Measurements from ENCODE around the gene CR1.
"Not testable (repeated sequence)": the region's sequence is repeated elsewhere in the genome, so short reads cannot be mapped to it uniquely, and the experiment has no call there.

The CR1 gene

DNA sequence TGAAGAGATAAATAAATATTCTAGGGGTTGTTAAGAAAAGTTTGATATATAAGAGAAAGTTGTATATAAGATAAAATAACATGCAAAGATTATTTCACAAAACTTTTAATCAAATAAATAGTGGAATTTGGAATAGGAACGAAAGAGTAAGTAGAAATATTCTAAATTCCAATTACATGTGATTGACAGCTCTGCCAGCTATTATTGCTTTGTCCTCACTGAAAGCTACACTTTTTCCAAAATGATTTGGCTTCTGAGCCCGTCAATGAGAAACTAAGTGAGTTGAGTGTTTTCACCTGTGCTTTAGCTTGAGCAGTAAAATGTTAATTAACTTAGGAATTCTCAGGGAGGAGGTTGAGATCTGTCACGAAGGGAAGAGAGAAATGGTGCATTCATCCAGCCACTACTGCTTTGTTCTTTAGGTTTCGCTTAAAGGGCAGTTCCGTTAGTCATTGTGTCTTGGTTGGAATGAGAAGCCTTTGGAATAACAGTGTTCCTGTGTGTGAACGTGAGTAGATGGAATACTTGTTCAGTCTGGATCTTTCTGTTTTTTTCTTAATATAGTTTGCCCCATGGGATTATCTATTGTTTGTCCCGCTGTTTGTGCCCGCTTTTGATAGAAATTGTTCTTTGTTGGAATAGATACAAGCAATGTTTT is 85.7 kb downstream of the CR1 start:
- no peak for DNase-seq (ENCODE audit: low read depth)
- TF ChIP-seq, protein P1, sequence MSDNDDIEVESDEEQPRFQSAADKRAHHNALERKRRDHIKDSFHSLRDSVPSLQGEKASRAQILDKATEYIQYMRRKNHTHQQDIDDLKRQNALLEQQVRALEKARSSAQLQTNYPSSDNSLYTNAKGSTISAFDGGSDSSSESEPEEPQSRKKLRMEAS (IDR thresholded peaks at IDR 0.05; ENCODE audit: low read depth, low read length): no peak
- TF ChIP-seq, protein P2, sequence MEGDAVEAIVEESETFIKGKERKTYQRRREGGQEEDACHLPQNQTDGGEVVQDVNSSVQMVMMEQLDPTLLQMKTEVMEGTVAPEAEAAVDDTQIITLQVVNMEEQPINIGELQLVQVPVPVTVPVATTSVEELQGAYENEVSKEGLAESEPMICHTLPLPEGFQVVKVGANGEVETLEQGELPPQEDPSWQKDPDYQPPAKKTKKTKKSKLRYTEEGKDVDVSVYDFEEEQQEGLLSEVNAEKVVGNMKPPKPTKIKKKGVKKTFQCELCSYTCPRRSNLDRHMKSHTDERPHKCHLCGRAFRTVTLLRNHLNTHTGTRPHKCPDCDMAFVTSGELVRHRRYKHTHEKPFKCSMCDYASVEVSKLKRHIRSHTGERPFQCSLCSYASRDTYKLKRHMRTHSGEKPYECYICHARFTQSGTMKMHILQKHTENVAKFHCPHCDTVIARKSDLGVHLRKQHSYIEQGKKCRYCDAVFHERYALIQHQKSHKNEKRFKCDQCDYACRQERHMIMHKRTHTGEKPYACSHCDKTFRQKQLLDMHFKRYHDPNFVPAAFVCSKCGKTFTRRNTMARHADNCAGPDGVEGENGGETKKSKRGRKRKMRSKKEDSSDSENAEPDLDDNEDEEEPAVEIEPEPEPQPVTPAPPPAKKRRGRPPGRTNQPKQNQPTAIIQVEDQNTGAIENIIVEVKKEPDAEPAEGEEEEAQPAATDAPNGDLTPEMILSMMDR (IDR thresholded peaks at IDR 0.05; ENCODE audit: low read depth, low read length): no peak
- TF ChIP-seq POLR2A (IDR thresholded peaks at IDR 0.05; ENCODE audit: extremely low read depth, insufficient read length) (no peak), MYC (IDR thresholded peaks at IDR 0.05; ENCODE audit: low read depth, low read length) (no peak)
- no peak overlapping the region for H3K4me3 ChIP-seq (ENCODE audit: low read depth, low read length)

DNA sequence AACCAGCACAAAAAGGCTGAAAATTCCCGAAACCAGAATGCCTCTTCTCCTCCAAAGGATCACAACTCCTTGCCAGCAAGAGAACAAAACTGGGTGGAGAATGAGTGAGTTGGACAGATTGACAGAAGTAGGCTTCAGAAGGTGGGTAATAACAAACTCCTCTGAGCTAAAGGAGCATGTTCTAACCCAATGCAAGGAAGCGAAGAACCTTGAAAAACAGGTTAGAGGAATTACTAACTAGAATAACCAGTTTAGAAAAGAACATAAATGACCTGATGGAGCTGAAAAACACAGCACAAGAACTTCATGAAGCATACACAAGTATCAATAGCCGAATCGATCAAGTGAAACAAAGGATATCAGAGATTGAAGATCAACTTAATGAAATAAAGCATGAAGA is 93.5 kb downstream of the CR1 start:
- DNase-seq (ENCODE audit: low read depth); H3K4me3 ChIP-seq (ENCODE audit: low read depth, low read length): not testable (repeated sequence)

DNA sequence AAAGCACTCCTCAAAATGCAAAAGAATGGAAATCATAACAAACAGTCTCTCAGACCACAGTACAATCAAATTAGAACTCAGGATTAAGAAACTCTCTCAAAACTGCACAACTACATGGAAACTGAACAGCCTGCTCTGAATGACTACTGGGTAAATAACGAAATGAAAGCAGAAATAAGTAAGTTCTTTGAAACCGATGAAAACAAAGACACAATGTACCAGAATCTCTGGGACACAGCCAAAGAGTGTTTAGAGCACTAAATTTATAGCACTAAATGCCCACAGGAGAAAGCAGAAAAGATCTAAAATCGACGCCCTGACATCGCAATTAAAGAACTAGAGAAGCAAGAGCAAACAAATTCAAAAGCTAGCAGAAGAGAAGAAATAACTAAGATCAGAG is 95.2 kb downstream of the CR1 start:
- not testable (repeated sequence) for DNase-seq (ENCODE audit: low read depth); H3K4me3 ChIP-seq (ENCODE audit: low read depth, low read length)

DNA sequence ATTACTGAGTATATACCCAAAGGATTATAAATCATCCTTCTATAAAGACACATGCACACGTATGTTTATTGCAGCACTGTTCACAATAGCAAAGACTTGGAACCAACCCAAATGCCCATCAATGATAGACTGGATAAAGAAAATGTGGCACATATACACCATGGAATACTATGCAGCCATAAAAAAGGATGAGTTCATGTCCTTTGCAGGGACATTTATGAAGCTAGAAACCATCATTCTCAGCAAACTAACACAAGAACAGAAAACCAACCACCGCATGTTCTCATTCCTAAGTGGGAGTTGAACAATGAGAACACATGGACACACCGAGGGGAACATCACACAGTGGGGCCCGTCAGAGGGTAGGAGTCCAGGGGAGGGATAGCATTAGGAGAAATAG is 98.1 kb downstream of the CR1 start:
- DNase-seq (ENCODE audit: low read depth); H3K4me3 ChIP-seq (ENCODE audit: low read depth, low read length): not testable (repeated sequence)

DNA sequence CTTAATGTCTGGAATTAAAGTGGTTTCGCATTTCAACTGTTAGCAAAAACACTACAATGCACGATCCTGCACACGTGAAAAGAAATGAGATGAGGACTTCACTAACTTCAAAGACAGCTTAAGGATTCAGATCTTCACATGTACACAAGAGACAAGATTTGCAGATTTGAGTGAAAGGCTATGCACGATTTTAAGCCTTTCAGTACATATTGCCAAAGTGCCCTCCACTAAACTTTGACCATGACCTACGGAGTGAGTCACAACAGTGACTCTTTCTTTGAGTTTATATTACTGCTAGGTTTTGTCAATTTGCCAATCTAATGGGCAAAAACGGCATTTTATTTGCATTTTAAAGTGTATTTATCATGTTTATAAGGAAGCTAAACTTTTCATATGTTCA is 107.8 kb downstream of the CR1 start:
- TF ChIP-seq, protein P1 (IDR thresholded peaks at IDR 0.05; ENCODE audit: low read depth, low read length): no peak
- TF ChIP-seq POLR2A (IDR thresholded peaks at IDR 0.05; ENCODE audit: extremely low read depth, insufficient read length) (no peak), MYC (IDR thresholded peaks at IDR 0.05; ENCODE audit: low read depth, low read length) (no peak)
- TF ChIP-seq, protein P2 (IDR thresholded peaks at IDR 0.05; ENCODE audit: low read depth, low read length): no peak
- no peak for DNase-seq (ENCODE audit: low read depth)
- no peak overlapping the region for H3K4me3 ChIP-seq (ENCODE audit: low read depth, low read length)

DNA sequence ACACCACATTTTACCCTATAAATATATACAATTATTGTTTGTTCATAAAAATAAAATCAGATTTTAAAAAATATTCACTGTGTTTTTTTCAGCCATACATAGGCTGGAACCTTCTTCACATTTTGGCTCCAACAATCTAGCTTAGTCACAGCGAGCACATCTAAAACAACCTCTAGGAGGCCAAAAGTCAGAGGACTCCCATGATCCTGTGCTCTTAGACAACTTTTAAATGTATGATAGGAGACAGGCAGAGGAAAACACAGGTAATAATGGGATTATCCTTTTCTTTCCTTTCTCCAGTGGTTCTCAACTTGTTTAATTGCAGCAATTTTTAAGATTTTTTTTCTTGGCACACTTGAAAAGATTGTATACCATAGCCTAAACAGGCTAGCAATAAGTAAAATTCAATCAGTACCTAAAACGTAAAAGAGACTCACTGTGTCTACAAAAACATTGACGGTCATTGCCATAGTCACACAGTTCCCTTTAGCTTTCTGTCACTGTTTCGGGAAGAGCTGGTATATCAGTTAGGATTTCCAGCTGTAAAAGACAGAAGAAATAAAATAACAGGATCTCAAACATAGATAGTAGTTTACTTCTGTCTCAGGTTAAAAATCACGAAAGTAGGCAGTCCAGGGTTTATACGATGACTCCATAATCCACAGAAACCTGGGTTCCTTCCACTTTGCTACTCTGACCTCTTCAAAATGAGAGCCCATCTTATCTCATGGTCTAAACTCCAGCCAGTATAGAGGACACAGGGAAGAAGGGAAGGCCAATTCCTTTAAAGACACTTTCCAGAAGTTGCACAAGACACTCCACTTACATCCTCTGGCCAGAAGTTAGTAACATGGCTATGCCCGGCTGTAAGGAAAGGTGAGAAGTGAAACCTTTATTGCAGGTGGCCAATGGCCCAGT is 109.7 kb downstream of the CR1 start:
- no peak for DNase-seq (ENCODE audit: low read depth)
- no peak for TF ChIP-seq POLR2A (IDR thresholded peaks at IDR 0.05; ENCODE audit: extremely low read depth, insufficient read length)
- TF ChIP-seq MYC (IDR thresholded peaks at IDR 0.05; ENCODE audit: low read depth, low read length): no peak
- TF ChIP-seq, protein P2 (IDR thresholded peaks at IDR 0.05; ENCODE audit: low read depth, low read length): no peak
- H3K4me3 ChIP-seq (ENCODE audit: low read depth, low read length): no peak overlapping the region

DNA sequence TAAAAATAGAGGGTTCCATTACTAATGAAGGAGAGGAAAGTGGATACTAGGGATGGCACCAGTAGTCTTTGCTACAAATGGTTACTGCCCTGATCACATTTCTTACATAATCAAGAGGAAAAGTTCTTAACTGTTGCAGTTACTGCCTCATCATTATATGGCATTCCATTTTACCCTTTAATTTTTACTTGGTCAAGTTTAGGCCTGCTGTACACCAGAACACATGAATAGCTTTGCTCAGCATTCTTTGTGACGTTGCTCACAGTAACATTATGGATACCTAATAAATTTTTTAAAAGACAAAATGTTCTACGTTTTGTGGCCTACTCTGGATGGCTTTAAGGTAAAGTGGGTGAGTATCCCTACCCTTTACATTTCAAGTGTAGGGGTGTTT is 110.4 kb downstream of the CR1 start:
- no peak for TF ChIP-seq POLR2A (IDR thresholded peaks at IDR 0.05; ENCODE audit: extremely low read depth, insufficient read length)
- no peak for TF ChIP-seq MYC (IDR thresholded peaks at IDR 0.05; ENCODE audit: low read depth, low read length)
- TF ChIP-seq, protein P2 (IDR thresholded peaks at IDR 0.05; ENCODE audit: low read depth, low read length): no peak
- TF ChIP-seq, protein P1 (IDR thresholded peaks at IDR 0.05; ENCODE audit: low read depth, low read length): no peak
- DNase-seq (ENCODE audit: low read depth): no peak
- no peak overlapping the region for H3K4me3 ChIP-seq (ENCODE audit: low read depth, low read length)
